Heart left ventricle (tissue), 13 donors: ENCODE measurements around the gene CAPN14.

Source experiments
- CTCF ChIP-seq, 12 donors: fragments of 200-600 bp; sonication (generic) in 4 of 12; IDR thresholded peaks; one replicate each; pipeline versions ENCODE4 v1.5.0 to v1.8.0; 2018 to 2022; ENCODE audit warnings: antibody characterized with exemption in 12 of 12, mild to moderate bottlenecking in 5 of 12
- POLR2A ChIP-seq, 2 donors: fragments of 450-650 bp; IDR thresholded peaks; one replicate each; pipeline ENCODE4 v1.6.1; 2017; ENCODE audit warnings: antibody characterized with exemption in 2 of 2, mild to moderate bottlenecking in 2 of 2, moderate library complexity in 2 of 2
- donor health status: ischemic (EF 13 %, LVEDD 7.1; RV severe dilation, severe dysfunction).
- donor health status: DM: no; HTN: yes; CAD: no.
- donor health status: DM: no; HTN: no; CAD: no.
- donor health status: ischemic (EF 25% LVEDD 6.9; RV normal size, moderate dysfunction).
- donor health status: ischemic (EF 25% LVEDD 5.7; RV mildly dilated, moderate dysfunction).
- donor health status: ischemic (EF 35%, LVEDD 5.7; RV mildly dilated, moderate dysfunction).
- donor health status: nonischemic (EF 11% LVEDD 7.7; RV severe dilation, severe dysfunction).
- donor health status: DM: yes; HTN: yes; CAD: no.
- donor health status: PGD.
- donor health status: ischemic (EF 29% LVEDD 5.4; RV normal size, mild dysfunction).
- donor health status: nonischemic (EF 23%, LVEDD 6.1; RV moderate dilation, normal function).

GRCh38 chr2:31249009-31249690 lies 31.8 kb upstream of the CAPN14 start:
- TF ChIP-seq CTCF (IDR thresholded peaks at IDR 0.05) (no peak), POLR2A (IDR thresholded peaks at IDR 0.05) (no peak)
